Measurements from ENCODE around the gene GRK1.

GRK1 gene

GRCh38 chr13:113638173-113638746 is 28.8 kb upstream of the GRK1 start:
- peaks cover 17% of the 10 kb centered on the region for H3K4me1 Mint-ChIP-seq
- H3K27me3 Mint-ChIP-seq, result no peaks in the 10 kb centered on the region

GRCh38 chr13:113638806-113639205 is 28.2 kb upstream of the GRK1 start:
- Mint-ChIP-seq H3K27me3 (no peaks in the 10 kb centered on the region), H3K27ac (no peak overlapping the region), H3K9me3 (no peaks in the 10 kb centered on the region), H3K4me3 (no peak overlapping the region), H3K4me1 (peaks cover 12% of the 10 kb centered on the region), H3K36me3 (peaks cover 68% of the 10 kb centered on the region)
- CTCF ChIA-PET, result no interaction called here
- no peak for DNase-seq

More at GRCh38 chr13:113638173-113638746, 28.8 kb upstream of the GRK1 start:
- Mint-ChIP-seq H3K27ac (no peak overlapping the region), H3K4me3 (no peak overlapping the region), H3K36me3 (peaks cover 73% of the 10 kb centered on the region), H3K9me3 (no peaks in the 10 kb centered on the region)
- peak; percentile 7 for DNase-seq
- CTCF ChIA-PET, result no interaction called here

GRCh38 chr13:113639616-113640262 is 27.3 kb upstream of the GRK1 start:
- CTCF ChIA-PET, result no interaction called here
- Mint-ChIP-seq H3K27ac (no peak overlapping the region), H3K4me3 (no peak overlapping the region), H3K36me3 (peaks cover 59% of the 10 kb centered on the region), H3K27me3 (no peaks in the 10 kb centered on the region), H3K9me3 (no peaks in the 10 kb centered on the region), H3K4me1 (peaks cover 2% of the 10 kb centered on the region)
- DNase-seq, result peak; percentile 1

GRCh38 chr13:113641426-113641825 is 25.6 kb upstream of the GRK1 start:
- Mint-ChIP-seq H3K27ac (no peak overlapping the region), H3K36me3 (peaks cover 48% of the 10 kb centered on the region), H3K4me3 (no peak overlapping the region), H3K4me1 (peaks cover 2% of the 10 kb centered on the region), H3K27me3 (no peaks in the 10 kb centered on the region), H3K9me3 (no peaks in the 10 kb centered on the region)
- no peak for DNase-seq
- CTCF ChIA-PET, result no interaction called here

GRCh38 chr13:113642563-113642962 is 24.5 kb upstream of the GRK1 start:
- H3K9me3 Mint-ChIP-seq, result no peaks in the 10 kb centered on the region
- H3K4me1 Mint-ChIP-seq, result peaks cover 12% of the 10 kb centered on the region
- no peak overlapping the region for H3K4me3 Mint-ChIP-seq
- H3K36me3 Mint-ChIP-seq, result peaks cover 42% of the 10 kb centered on the region
- no peaks in the 10 kb centered on the region for H3K27me3 Mint-ChIP-seq
- H3K27ac Mint-ChIP-seq, result no peak overlapping the region
- CTCF ChIA-PET, result no interaction called here
- no peak for DNase-seq

- CTCF ChIA-PET, result no interaction called here
- no peak overlapping the region for H3K27ac Mint-ChIP-seq
- peaks cover 14% of the 10 kb centered on the region for H3K4me1 Mint-ChIP-seq
- H3K9me3 Mint-ChIP-seq, result no peaks in the 10 kb centered on the region
- no peaks in the 10 kb centered on the region for H3K27me3 Mint-ChIP-seq
- H3K36me3 Mint-ChIP-seq, result peaks cover 33% of the 10 kb centered on the region
- H3K4me3 Mint-ChIP-seq, result no peak overlapping the region
- DNase-seq, result no peak
Observed at GRCh38 chr13:113643593-113643992, 23.4 kb upstream of the GRK1 start.

GRCh38 chr13:113644800-113645199 is 22.2 kb upstream of the GRK1 start:
- H3K4me1 Mint-ChIP-seq, result peaks cover 14% of the 10 kb centered on the region
- no peak overlapping the region for H3K4me3 Mint-ChIP-seq
- no peak for DNase-seq
- no peaks in the 10 kb centered on the region for H3K9me3 Mint-ChIP-seq
- H3K36me3 Mint-ChIP-seq, result peaks cover 26% of the 10 kb centered on the region
- no peak overlapping the region for H3K27ac Mint-ChIP-seq
- CTCF ChIA-PET, result no interaction called here
- no peaks in the 10 kb centered on the region for H3K27me3 Mint-ChIP-seq

- CTCF ChIA-PET, result no interaction called here
- peaks cover 20% of the 10 kb centered on the region for H3K36me3 Mint-ChIP-seq
- no peaks in the 10 kb centered on the region for H3K9me3 Mint-ChIP-seq
- peaks cover 14% of the 10 kb centered on the region for H3K4me1 Mint-ChIP-seq
- no peaks in the 10 kb centered on the region for H3K27me3 Mint-ChIP-seq
- H3K4me3 Mint-ChIP-seq, result no peak overlapping the region
- DNase-seq, result no peak
- H3K27ac Mint-ChIP-seq, result peak overlapping the region; percentile 17
Observed at GRCh38 chr13:113645329-113645728, 21.7 kb upstream of the GRK1 start.

- Mint-ChIP-seq H3K27ac (peak overlapping the region; percentile 0), H3K4me3 (no peak overlapping the region), H3K36me3 (peaks cover 14% of the 10 kb centered on the region), H3K9me3 (no peaks in the 10 kb centered on the region), H3K4me1 (peaks cover 14% of the 10 kb centered on the region), H3K27me3 (no peaks in the 10 kb centered on the region)
- peak; percentile 11 for DNase-seq
- CTCF ChIA-PET, result interaction anchor here (0.6 kb wide), 1 partner anchor 282 kb away, joined by 3 read pairs; no protein-coding TSS in a partner anchor
Observed at GRCh38 chr13:113646376-113646775, 20.6 kb upstream of the GRK1 start.

GRCh38 chr13:113646921-113647340 is 20.1 kb upstream of the GRK1 start:
- Mint-ChIP-seq H3K4me3 (no peak overlapping the region), H3K4me1 (peaks cover 14% of the 10 kb centered on the region), H3K9me3 (no peaks in the 10 kb centered on the region), H3K27ac (no peak overlapping the region), H3K27me3 (no peaks in the 10 kb centered on the region), H3K36me3 (peaks cover 8% of the 10 kb centered on the region)
- DNase-seq, result peak; percentile 30
- CTCF ChIA-PET, result interaction anchor here (0.6 kb wide), 1 partner anchor 282 kb away, joined by 3 read pairs; no protein-coding TSS in a partner anchor

- peaks cover 2% of the 10 kb centered on the region for H3K36me3 Mint-ChIP-seq
- peak; percentile 19 for DNase-seq
- H3K4me1 Mint-ChIP-seq, result peaks cover 14% of the 10 kb centered on the region
- CTCF ChIA-PET, result no interaction called here
- H3K9me3 Mint-ChIP-seq, result no peaks in the 10 kb centered on the region
- H3K4me3 Mint-ChIP-seq, result no peak overlapping the region
- no peaks in the 10 kb centered on the region for H3K27me3 Mint-ChIP-seq
- no peak overlapping the region for H3K27ac Mint-ChIP-seq
Observed at GRCh38 chr13:113647351-113648215, 19.4 kb upstream of the GRK1 start.

- Mint-ChIP-seq H3K4me3 (no peak overlapping the region), H3K27me3 (no peaks in the 10 kb centered on the region), H3K4me1 (peaks cover 14% of the 10 kb centered on the region), H3K9me3 (no peaks in the 10 kb centered on the region), H3K36me3 (no peaks in the 10 kb centered on the region), H3K27ac (no peak overlapping the region)
- CTCF ChIA-PET, result no interaction called here
- no peak for DNase-seq
Observed at GRCh38 chr13:113648216-113648610, 18.8 kb upstream of the GRK1 start.

- H3K36me3 Mint-ChIP-seq, result no peaks in the 10 kb centered on the region
- H3K9me3 Mint-ChIP-seq, result no peaks in the 10 kb centered on the region
- CTCF ChIA-PET, result no interaction called here
- H3K4me1 Mint-ChIP-seq, result peaks cover 14% of the 10 kb centered on the region
- no peak overlapping the region for H3K27ac Mint-ChIP-seq
- peak; percentile 5 for DNase-seq
- H3K4me3 Mint-ChIP-seq, result no peak overlapping the region
- no peaks in the 10 kb centered on the region for H3K27me3 Mint-ChIP-seq
Observed at GRCh38 chr13:113649212-113649611, 17.8 kb upstream of the GRK1 start.

GRCh38 chr13:113650275-113650674 is 16.7 kb upstream of the GRK1 start:
- Mint-ChIP-seq H3K9me3 (no peaks in the 10 kb centered on the region), H3K27me3 (no peaks in the 10 kb centered on the region), H3K27ac (no peak overlapping the region), H3K36me3 (no peaks in the 10 kb centered on the region), H3K4me1 (peaks cover 14% of the 10 kb centered on the region), H3K4me3 (no peak overlapping the region)
- peak; percentile 8 for DNase-seq
- CTCF ChIA-PET, result interaction anchor here (1.4 kb wide), 1 partner anchor 74 kb away, joined by 4 read pairs; no protein-coding TSS in a partner anchor
